GM21825 (cell line): ENCODE data around the gene KIF6.

Experiments used
- ATAC-seq: cut with Tn5 transposase; IDR thresholded peaks from one replicate; pipeline ENCODE4 v1.9.1; 2021; ENCODE audit warnings: mild to moderate bottlenecking, moderate library complexity; ENCODE audit not compliant: unreplicated experiment

The KIF6 gene

DNA sequence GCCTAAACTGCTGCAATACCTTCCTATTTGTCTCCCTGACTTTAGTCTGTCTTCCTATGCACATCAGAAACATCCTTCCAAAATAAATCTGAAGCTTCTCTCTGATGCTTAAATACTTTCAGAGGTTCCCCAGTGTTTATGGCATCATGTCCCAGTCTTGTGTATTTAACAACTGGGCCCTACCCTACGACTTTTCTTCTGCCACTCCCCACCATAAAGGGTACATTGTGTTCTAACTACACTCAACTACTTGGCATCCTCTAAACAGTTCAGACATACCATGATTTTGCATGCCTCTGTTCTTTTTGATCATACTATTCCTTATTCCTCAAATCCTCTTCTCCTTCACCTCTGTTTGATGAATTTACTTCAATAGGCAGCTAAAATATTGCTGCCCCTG, 259.7 kb downstream of the KIF6 start:
- no peak for ATAC-seq

DNA sequence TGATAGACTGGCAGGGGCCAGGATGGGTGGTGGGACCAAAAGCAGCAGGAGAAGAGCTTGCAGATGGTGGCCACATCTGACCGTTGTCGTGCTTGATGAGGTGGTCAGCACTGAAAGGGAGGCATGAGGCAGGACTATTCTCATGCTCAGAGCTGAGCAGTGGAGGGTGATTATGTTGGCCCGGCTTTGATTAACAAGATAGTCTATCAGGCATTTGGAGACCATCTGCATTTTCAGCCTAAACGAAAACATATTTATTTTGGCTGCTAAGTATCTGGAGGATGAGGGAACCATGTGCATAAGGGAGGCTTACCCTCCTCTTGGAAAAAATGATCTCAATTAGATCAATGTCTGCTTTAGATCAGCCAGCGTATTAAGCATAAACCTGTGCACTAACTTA, 261.1 kb downstream of the KIF6 start:
- ATAC-seq, result no peak

DNA sequence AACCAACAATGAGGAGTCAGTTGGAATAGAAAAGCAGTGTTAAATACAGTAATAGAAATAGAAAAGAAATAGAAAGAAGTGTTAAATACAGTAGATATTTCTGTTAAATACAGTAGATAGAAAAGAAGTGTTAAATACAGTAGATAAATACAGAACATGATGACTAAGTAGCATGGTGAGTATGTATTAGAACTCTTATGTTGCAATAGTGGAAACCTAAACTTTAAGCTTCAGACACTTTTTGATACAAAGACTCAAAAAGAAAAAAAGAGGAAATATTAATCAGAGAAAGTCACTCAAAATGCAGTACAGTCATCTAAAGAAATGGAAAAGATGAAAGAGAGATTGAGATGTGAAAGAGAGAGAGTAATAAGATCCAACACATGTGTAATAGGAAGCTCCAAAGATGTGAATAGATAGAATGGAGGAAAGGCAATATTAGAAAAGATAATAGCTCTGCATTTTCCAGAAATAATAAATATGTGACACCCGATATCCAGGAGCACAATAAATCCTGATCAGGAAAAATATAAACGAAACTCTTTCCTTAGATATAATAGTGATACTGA, 271.2 kb downstream of the KIF6 start:
- no peak for ATAC-seq

DNA sequence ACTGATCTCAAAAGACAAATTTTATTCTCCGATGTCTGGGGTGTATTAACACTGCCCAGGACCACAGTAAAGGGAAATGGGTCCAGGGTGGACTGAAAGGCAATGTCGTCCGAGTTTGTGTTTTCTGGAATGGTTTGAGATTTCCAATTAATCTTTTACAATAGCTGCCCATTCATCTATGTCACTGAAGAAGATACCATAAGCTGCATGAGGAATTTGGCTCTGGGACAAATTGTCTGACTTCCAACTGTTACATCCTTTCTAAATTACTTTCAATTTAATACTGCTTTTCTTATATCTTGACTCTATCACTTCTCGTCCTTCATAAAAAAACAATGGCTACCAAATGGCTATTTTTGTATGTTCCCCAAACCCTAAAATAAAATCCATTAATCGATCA, 272.0 kb downstream of the KIF6 start:
- ATAC-seq, result no peak

DNA sequence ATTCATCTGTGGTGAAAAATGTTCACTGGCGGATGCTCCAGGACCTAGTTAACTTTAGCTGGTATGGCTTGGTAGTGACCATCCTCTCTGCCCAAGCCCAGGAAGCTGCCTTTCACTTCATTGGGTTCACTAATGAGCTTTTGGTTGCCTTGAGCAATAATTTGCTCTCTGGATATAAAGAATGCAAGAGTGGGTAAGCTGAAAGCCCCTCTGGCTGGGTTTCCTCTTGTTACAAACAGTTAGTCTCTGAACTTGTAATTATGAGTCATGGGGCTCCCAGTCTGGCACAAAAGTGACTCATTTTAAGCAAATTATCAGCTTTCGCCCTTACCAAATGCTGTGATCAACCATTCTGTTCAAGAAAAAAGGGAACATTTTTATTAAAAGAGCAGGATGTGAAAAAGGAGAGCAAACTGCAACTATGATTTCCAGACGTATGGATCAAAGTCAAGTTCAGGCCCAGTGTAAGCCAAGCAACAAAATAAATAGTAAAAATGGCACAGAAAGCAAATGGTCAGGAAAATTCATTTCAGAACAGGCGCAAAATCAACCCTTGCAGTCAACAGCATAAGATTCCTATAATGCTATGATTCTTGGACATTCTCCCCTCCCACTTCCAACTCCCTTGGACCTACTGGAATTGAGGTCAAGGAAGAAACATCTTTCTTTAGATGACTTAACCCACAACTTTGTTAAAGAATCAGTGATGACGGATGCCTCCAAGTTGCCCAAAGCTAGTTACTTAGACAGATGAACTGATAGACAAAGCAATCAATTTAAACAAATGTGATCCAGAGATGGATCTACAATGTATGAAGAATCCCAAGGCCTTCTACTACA, 272.7 kb downstream of the KIF6 start:
- no peak for ATAC-seq

DNA sequence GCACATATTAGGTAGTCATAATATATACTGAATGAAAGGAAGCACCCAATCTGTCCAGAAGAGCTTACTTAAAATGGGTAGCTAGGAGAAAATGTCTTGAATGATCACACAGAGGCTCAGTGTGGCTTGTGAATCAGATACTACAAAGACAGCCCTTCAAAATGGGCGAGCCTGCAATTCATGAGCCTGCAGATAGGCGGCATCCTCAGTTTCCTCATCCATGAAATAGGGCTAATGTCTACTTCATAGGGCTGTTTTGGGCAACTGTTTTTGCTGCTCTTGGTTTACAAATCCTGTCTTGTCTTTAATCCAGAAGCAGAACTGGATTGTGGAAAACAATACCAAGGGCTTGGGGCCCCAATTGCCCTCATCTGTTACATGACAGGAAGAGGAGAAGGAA, 273.4 kb downstream of the KIF6 start:
- no peak for ATAC-seq

DNA sequence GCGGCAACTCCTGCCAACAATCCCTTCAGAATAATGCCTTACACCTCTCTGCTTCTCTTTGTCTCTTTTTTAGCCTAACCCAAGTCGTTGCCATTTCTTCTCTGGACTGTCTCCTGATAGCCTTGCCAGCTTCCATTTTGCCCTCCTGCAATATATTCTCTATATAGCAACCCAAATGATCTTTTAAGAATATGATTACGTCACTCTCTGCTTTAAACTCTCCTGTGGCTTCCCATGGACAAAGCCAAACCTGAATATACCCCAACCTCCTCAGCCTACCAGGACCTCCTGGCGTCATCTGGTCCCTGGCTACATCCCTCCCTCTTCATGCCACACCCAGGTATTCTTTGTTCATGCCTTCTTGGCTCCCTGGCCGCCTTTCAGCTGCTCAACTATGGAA, 276.2 kb downstream of the KIF6 start:
- ATAC-seq, result no peak

DNA sequence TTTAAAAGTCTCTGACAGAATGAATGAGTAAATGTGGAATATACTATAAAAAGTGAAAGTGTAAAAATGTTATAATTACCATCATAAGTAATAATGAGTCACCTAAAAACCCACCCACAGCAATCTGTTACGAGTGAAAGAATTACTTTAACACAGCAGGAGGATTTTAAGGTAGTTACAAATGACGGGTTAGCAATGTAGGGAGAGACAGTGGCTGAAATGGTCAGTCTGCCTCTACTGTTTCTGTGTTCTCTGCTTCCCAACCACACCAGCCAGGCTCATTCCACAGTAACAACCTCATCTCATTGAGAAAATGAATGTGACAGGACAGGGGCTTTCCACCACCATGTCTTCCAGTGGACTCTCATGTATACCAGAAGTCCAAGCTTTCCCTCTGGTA, 278.3 kb downstream of the KIF6 start:
- no peak for ATAC-seq

DNA sequence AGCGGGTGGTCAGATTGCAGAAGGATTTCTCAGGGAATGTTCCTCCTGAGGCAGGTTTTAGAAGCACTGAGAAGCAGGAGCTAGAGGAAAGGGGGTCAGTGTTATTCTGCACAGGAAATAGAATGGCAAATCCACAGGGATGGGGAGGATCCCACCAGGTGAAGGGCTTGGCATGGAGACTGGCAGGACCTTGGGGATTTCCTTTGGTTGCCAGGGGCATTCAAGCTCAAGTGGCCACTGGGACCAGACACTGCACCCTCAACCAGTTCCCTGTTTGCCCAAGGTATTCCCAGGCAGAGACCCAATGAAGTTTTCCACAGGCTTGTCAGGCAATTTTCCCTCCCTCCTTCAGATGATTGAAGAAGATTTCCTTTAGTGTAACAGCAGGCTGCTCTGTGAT, 279.5 kb downstream of the KIF6 start:
- ATAC-seq, result no peak

DNA sequence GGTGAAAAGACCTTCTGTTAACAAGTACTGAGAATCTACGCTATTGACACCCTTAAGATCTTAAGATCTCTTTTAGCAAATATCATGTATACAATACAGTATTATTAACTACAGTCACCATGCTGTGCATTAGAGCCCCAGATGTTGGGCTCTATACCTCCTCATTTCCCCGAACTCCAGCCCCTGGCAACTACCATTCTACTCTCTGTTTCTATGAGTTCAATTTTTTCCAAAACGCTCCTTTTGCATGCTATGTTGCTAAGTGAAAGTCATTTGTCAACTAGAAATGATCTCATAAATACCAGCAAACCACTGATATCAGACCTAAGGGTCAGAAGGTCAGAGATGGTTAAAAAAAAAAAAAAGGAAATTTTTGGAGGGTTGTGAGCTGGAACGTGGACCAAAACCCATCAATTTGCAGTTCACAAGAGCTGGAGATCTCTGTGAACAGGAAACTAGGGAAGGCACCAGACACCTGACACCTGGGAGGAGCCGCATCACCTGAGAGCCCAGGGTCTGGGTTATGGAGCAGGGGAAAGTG, 280.7 kb downstream of the KIF6 start:
- no peak for ATAC-seq

DNA sequence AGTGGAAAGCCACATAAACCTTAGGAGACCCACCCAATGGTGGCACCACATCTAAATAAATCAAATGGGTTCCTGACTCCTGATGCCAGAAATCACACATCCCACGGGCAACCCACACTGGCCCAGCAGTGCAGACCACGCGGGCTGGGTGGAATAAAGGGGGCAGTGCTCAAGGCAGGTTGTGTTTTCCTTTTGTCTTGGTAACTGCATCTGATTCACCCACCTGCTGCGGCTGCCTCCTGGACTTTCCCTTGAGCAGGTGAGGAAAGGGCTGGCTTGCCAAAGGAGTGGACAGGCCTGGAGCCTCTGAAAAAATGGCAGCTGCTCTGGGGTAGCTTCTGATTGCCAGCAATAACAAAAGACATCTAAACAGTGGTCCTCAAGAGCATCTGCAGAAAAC, 283.2 kb downstream of the KIF6 start:
- ATAC-seq, result no peak

DNA sequence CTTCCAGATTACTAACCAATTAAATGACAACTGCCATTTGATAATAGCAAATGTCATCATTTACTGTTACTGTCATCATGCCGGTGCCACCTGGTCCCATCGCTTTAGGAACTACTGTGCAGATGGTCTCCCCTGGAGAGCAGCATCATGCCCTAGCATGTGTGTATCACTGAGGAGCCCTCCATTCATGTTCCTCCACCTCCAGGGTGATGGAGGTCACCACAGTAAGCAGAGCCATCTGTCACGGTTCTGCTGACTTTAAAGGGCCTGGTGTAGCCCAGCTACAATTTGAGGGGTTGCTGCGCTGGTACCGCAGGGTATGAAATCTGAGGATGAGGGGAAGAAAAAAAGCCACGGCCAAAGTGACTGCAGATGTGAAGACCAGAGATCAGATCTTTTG, 283.9 kb downstream of the KIF6 start:
- no peak for ATAC-seq

DNA sequence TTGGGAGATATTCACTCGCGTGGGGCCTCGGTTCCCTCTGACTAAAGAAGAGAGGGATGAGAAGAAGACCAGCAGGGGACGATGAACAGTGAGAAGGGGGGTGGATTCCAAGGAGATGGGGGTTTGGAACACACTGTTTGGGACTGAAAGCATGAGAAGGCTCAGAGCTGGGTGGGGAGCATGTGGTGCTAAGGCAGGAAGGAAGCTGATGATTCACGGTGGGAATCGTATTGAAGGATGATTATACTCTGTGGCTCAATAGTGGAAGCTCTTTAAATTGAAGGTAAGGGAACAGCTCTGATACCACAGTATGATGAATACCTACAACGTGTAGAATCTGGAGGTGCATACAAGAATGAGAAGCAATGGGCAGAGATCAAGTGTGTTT, 285.2 kb downstream of the KIF6 start:
- ATAC-seq, result no peak

DNA sequence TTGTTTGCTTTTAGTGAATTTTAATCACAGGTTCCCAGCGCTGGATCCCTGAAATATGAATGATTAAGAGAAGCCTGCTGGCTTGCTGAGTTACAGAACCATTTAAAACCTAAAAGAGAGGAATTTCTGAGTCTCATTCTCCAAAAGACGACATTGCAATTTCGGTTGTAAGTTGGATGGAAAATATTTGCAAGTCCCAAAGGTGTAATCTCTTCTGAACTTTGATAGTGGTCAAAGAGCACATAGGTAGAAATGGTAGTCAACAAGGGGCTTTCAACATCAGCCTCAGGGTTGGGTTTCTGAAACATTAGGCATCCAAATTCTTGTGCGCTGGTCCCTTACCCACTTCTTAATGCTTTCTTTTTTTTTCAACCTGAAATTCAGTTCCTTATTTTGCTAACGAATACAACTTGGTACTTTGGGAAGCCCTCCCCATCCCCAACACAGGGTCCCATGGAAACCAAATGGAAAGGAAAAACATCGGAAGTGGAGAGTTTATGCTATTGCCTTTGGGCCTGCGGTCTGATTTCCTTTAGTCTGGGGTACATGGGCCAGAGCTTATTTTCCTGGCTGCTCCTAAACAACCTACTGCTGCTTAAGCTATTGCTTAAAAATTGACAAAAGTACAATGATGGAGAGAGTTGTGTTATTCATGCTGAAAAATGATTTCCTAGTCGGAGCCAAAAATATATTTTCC, 285.7 kb downstream of the KIF6 start:
- ATAC-seq, result no peak

DNA sequence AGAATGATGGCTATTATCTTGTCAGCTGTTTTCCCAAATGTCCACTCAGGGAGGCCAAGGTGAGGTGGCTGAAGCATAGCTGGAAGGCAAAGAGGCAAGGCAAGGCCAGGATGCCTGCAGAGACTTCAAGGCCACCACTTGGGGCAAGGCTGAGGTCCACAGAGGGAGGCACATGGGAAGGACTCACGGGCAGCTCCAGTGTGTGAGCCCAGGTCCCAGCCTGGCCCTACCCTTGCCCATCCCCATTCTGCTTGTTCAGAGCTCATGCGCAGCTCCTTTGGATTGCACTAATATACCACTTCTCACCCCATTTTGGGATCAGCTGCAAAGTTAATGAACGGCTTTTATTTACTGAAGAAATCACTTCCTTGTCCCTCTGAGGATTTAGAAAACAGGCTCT, 291.6 kb downstream of the KIF6 start:
- no peak for ATAC-seq

DNA sequence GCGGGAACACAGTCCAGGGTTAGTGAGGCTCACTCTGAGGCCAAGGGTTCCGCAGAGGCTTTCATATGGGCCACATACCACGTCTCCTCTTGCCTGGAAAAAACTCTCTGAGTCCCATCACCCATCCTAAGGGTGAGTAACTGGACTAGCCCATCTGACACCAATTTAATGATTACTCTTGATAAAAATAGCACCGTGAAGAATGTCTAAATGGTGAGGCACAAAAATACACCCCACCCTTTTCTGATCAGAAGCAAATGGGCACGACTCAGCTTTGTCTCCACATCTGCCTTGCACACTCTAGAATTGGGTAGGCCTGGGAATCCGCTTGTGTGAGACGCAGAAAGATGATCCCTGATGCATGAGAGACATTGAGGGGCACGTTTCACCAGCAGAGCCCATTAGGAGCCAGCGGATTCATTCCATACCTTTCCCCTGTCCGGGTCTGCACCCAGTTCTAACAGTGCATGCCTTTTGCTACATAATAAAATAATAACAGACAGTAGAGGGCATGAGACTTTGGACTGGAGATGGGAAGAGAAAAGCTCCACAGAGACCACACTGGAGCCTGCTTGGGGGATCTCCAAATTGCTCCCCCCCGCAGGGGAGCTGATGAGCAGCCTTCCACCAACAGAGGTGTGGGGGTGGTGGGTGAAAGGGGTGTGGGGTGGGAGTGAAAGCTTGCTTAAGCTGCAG, 292.7 kb downstream of the KIF6 start:
- ATAC-seq, result no peak

DNA sequence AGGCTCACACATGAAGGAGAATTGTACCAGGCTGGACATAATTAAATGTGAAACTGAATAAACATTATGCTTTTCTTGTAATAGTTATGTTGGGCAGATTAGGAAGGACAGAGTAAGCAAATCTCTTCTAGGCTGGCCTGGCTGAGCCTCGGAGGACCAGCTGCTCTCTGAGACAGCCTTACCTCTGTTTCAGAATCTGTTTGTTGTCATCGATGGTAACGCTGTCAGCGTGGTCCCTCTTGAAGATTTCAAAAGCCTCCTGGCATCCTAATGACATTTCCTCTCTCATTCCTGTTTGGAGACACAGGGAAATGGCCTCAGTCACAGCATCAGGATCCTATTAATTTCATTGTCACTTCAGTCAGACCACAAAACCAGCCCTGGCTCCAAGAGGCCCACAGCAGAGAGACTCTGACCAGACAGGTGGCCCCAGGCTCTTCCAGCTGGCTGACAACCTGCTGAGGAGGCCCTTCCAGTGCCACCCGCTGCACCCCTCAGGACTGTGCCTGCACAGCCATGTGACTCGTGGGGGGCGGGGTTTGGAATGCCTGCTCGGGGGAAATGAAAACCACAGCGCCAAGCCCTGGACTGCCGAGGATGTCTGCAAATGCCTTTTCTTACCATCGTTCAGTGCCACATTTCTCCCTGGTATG, 294.2 kb downstream of the KIF6 start:
- ATAC-seq, result no peak

DNA sequence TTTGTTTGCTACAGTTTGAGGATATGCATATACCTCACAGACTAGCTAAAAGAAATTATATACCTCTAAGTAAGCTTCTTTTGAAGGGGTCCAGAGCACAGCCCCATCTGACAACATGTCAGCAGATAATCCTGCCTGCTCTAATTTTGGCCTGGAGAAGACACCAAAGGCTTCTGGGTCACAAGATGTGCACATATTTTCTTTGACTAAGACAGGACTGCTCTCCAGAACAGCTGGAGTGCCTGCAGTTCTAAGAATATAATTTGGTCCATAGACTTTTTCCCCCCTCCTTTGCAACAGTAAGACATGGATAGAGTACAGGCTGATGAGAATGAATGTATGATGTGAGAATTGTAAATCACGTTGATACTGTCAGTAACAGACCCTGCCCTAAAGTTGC, 294.8 kb downstream of the KIF6 start:
- no peak for ATAC-seq

DNA sequence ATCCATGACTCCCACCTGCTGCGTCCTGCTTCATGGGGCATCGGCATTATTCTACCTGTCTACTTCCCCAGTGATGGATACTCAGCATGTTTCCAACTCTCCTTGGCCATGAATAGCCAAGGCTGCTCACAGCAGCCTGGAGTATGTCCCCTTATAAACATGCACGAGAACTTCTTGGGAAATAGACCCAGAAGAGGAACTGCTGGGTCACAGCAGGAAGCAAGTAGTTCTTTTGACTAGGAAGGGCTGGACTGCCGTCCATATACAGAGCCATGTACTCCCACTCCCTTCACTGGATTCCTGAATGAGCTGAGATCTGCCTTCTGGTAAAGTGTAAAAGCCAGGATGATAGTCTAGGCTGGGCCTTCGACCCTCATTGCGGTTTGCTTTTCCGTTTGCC, 296.4 kb downstream of the KIF6 start:
- no peak for ATAC-seq

DNA sequence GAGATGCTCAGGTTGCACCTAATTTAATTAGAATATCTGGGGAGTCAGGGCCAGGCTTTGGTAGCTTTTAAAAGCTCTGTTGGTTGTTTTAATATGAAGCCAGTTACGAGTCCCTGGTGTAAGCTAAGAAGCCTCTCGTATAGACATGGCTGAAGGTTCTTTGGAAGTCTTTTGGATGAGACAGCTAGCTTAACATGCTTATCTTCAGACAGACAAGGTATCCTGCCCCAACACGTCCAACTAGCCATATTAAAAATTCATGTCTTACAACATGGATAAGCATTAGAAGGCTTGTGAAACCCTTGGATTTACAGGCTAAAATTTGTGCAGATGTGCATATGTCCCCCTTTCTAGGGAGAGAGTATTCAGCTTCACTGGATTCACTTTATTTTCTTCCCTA, 297.1 kb downstream of the KIF6 start:
- ATAC-seq, result no peak

DNA sequence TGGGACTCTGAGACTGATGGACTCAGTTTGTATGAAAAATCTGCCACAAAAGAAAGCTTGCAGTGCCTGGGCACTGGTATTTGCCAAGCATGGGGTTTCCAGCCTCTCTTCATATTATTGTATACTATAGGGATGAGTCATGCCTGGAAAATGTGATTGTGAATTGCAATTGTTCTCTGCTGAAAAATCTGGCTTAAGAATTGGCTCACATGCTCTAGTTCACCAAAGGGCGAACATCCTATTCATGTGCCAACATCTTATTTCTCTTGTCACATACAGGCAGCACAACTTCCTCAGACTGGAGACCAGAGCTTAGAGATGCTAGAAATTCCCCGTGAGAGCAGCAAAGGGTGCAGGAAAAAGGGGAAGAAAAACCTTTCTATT, 299.1 kb downstream of the KIF6 start:
- no peak for ATAC-seq
